ENCODE measurements around the gene IGSF3.

The IGSF3 gene

GRCh38 chr1:116546354-116546977 is 121.1 kb downstream of the IGSF3 start:
- no peak for DNase-seq

- DNase-seq, result no peak
Measured at GRCh38 chr1:116545359-116545705, 122.2 kb downstream of the IGSF3 start.

- no peak for DNase-seq
Measured at GRCh38 chr1:116544588-116545358, 122.8 kb downstream of the IGSF3 start.

- no peak for DNase-seq
Measured at GRCh38 chr1:116540088-116540487, 127.4 kb downstream of the IGSF3 start.

- no peak for DNase-seq
Measured at GRCh38 chr1:116538544-116538943, 129.0 kb downstream of the IGSF3 start.

GRCh38 chr1:116537898-116538297 is 129.6 kb downstream of the IGSF3 start:
- no peak for DNase-seq

- DNase-seq, result no peak
Measured at GRCh38 chr1:116537040-116537831, 130.3 kb downstream of the IGSF3 start.

- DNase-seq, result no peak
Measured at GRCh38 chr1:116534014-116534739, 133.4 kb downstream of the IGSF3 start.

- DNase-seq, result no peak
Measured at GRCh38 chr1:116533429-116533820, 134.1 kb downstream of the IGSF3 start.

GRCh38 chr1:116532671-116533428 is 134.7 kb downstream of the IGSF3 start:
- DNase-seq, result no peak

GRCh38 chr1:116531917-116532316 is 135.6 kb downstream of the IGSF3 start:
- no peak for DNase-seq

GRCh38 chr1:116529681-116530080 is 137.9 kb downstream of the IGSF3 start:
- no peak for DNase-seq

GRCh38 chr1:116529199-116529631 is 138.3 kb downstream of the IGSF3 start:
- DNase-seq, result no peak

- no peak for DNase-seq
Measured at GRCh38 chr1:116528329-116529083, 139.0 kb downstream of the IGSF3 start.

GRCh38 chr1:116525440-116525839 is 142.1 kb downstream of the IGSF3 start:
- no peak for DNase-seq

Data from NCI-H1105 treated with DMSO at 0.1 percent for 48 hours (cell line).